GM18505 (cell line): ENCODE results near the gene SLCO1B1.
"Not testable (repeated sequence)": the region's sequence is repeated elsewhere in the genome, so short reads cannot be mapped to it uniquely, and the experiment has no call there.

Experiments used
- ATAC-seq: cut with Tn5 transposase; IDR thresholded peaks from one replicate; pipeline ENCODE4 v1.9.1; 2021; ENCODE audit not compliant: unreplicated experiment
- POLR2A ChIP-seq: IDR thresholded peaks from 4 replicates; pipeline ENCODE4 v1.6.1; 2011; ENCODE audit warnings: borderline replicate concordance; ENCODE audit not compliant: insufficient read depth, insufficient read length; ENCODE audit errors: extremely low read depth

SLCO1B1 gene, protein sequence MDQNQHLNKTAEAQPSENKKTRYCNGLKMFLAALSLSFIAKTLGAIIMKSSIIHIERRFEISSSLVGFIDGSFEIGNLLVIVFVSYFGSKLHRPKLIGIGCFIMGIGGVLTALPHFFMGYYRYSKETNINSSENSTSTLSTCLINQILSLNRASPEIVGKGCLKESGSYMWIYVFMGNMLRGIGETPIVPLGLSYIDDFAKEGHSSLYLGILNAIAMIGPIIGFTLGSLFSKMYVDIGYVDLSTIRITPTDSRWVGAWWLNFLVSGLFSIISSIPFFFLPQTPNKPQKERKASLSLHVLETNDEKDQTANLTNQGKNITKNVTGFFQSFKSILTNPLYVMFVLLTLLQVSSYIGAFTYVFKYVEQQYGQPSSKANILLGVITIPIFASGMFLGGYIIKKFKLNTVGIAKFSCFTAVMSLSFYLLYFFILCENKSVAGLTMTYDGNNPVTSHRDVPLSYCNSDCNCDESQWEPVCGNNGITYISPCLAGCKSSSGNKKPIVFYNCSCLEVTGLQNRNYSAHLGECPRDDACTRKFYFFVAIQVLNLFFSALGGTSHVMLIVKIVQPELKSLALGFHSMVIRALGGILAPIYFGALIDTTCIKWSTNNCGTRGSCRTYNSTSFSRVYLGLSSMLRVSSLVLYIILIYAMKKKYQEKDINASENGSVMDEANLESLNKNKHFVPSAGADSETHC

DNA sequence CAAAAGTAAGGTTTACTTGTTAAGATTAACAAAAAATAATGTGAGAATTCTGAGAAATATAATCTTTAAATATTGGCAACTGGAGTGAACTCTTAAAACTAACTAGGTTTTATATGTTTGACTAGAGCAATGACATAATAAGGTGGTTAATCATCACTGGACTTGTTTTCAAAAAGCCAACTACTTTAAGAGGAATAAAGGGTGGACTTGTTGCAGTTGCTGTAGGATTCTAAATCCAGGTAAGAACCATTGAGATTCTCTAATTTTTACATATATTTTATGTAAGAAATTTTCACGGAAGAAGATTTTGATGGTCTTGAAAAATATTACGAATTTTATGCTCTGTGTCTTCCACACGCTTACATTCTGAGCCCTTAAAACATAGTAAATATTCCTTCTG is at the start of gene SLCO1B1:
SLCO1B1 (plus strand) TSS at position 197 of the 400 bp plus-strand sequence. CDS start 10,381 bp downstream, outside the sequence.
- no peak for TF ChIP-seq POLR2A
- no peak for ATAC-seq

DNA sequence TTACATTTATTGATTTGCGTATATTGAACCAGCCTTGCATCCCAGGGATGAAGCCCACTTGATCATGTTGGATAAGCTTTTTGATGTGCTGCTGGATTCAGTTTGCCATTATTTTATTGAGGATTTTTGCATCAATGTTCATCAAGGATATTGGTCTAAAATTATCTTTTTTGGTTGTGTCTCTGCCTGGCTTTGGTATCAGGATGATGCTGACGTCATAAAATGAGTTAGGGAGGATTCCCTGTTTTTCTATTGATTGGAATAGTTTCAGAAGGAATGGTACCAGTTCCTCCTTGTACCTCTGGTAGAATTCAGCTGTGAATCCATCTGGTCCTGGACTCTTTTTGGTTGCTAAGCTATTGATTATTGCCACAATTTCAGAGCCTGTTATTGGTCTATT is 46.2 kb upstream of the SLCO1B1 start:
- not testable (repeated sequence) for ATAC-seq

DNA sequence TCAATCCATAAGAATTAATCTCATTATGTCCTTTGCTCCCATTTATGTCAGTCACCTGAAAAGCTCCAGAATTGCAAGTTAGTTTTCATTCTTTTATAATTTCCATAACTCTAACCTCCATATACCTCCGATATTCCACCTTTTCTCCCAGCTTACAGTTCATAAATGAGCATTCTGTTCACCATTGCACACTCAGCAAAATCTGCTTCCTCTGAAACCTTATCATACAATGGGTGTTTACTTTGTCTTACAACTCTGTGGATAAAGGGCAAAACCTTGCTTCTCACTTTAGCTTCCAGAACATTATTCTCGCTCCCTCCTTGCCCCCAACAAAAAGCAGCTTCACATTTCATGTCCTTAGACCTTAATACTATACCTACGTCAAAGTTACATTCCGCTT is 19.3 kb upstream of the SLCO1B1 start:
- no peak for ATAC-seq
- TF ChIP-seq POLR2A: no peak

DNA sequence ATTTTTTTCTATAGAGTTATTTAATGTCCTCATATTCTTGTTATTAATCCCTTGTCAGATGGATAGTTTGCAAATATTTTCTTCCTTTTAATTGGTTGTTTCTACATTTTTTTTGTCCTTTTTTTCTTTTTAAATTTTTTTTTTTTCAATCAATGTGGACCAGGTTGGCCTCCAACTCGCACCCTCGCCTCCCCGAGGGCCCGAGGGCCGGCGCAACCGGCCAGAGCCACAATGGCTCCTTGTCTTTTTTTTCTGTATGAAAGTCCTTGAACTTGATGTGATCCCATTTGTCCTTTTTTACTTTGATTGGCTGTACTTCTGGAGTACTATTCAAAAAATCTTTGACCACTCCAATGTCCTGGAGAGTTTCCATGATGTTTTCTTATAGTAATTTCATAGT is 17.7 kb upstream of the SLCO1B1 start:
- no peak for TF ChIP-seq POLR2A
- no peak for ATAC-seq

DNA sequence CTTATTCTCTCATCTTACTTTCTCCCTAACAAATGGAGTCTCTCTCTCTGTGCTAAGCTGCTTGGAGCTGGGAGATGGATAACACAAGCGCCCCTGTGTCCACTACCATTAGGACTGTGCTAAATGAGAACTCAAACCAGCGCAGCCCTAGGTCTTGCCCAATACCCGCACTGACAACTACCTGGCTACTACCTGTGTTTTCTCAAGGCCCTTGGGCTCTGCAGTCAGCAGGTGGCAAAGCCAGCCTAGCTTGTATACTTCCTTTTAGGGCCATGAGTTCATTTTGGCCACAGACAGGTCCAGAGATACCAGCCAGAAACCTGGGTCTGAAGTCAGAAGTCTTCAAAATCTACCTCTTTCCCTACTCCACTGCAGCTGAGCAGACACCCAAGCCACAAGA is 13.0 kb upstream of the SLCO1B1 start:
- no peak for TF ChIP-seq POLR2A
- ATAC-seq: no peak

DNA sequence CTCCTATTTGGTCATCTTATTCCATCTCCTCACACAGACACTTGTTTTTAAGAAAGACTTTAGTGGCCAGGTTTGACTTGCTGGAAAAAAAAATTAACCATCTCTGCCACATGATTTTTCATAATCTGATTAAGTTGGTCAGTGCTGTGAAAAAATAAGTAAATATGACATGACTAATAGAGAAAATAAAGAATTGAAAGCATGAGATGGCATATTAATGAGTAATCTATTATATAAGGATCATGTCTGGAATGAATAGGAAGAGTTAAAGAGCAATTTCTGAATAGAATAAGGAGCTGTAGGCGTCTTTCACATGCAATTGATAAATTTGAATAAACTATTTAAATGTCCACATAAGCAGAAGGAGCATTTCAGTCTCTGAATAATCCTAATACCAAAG is 12.2 kb upstream of the SLCO1B1 start:
- no peak for ATAC-seq
- TF ChIP-seq POLR2A: no peak

DNA sequence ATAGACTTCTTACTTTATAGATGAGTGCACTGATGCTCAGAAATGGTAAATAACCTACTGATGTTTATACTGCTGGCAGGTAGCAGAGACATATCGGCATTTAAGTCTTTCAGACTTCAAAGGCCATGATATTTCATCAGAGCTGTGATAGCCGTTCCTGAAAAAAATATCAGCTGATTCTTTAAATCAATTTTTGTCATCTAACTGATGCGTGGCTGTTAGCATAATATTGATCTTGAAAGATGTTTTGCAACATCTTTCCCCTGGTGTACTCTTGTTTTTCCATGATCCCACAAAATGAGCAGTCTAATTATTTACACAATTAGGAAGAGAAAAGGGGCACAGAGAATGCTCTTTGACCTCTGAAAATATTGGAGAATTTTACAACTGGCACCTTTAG is 1.6 kb upstream of the SLCO1B1 start:
- no peak for ATAC-seq
- TF ChIP-seq POLR2A: no peak

DNA sequence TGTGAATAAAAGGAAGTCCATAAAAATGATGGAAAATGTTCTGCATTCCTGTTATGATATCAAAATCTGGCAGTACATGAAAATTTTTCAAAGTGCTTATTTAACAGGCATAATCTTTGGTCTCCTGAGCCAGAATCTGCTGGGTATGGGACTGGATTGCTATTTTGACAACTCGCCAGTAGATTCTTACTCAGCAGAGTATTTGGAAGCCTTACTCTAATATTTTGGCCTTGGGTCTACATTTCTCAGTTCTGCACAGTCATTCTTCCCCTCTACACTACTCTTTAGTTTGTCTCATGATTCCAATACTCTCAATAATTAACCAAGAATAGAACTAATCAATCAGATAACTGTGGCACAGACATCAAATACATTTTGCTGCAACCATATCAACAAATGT is 1.1 kb upstream of the SLCO1B1 start:
- ATAC-seq: no peak
- no peak for TF ChIP-seq POLR2A

DNA sequence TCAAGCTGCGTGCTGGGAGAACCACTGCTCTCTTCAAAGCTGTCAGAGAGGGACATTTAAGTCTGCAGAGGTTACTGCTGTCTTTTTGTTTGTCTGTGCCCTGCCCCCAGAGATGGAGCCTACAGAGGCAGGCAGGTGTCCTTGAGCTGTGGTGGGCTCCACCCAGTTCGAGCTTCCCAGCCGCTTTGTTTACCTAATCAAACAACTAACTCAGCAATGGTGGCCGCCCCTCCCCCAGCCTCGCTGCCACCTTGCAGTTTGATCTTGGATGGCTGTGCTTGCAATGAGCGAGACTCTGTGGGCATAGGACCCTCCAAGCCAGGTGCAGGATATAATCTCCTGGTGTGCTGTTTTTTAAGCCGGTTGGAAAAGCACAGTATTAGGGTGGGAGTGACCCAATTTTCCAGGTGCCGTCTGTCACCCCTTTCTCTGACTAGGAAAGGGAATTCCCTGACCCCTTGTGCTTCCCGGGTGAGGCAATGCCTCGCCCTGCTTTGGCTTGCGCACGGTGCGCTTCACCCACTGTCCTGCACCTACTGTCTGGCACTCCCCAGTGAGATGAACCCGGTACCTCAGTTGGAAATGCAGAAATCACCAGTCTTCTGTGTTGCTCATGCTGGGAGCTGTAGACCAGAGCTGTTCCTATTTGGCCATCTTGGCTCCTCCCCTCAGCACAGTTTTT is 6.5 kb downstream of the SLCO1B1 start:
- ATAC-seq: not testable (repeated sequence)

DNA sequence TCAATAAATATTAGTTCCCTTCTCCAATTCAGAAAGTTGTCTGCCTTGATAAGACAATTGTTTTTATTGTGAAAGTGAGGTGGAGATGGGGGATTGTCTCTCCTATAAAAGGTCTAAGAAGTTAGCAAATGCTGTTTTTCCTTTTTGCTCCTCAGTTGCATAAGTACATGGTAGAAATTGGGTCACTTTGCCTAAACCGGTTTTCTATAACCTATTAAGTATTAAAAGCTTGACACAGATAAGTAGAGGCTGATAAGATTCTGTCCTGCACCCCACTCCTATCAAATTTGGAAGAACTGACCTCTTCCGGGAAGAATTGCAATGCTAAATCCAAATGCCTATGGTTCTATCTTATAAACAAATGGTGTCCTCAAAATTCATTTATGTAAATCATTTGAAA is 7.0 kb downstream of the SLCO1B1 start:
- no peak for TF ChIP-seq POLR2A
- ATAC-seq: no peak

DNA sequence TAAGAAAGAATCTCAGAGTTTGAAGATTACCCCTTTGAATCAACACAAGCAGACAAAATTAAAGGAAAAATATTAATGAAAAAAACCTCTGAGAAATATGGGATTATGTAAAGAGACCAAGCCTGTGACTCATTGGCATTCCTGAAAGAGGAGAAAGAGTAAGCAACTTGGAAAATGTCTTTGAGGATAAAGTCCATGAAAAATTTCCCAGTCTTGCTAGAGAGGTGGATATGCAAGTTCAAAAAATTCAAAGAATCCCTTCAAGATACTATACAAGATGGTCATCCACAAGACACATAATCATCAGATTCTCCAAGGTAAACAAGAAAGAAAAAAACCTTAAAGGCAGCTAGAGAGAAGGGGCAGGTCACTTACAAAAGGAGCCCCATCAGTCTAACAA is 13.3 kb downstream of the SLCO1B1 start:
- no peak for ATAC-seq

DNA sequence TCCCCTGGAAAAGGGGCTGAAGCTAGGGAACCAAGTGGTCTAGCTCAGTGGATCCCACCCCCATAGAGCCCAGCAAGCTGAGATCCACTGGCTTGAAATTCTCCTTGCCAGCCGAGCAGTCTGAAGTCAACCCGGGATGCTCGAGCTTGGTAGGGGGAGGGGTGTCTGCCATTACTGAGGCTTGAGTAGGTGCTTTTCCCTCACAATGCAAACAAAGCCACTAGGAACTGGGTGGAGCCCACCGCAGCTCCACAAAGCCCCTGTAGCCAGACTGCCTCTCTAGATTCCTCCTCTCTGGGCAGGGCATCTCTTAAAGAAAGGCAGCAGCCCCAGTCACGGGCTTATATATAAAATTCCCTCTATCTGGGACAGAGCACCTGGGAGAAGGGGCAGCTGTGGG is 18.9 kb downstream of the SLCO1B1 start:
- not testable (repeated sequence) for ATAC-seq

More for the DNA sequence above, 13.3 kb downstream of the SLCO1B1 start:
- TF ChIP-seq POLR2A: no peak

DNA sequence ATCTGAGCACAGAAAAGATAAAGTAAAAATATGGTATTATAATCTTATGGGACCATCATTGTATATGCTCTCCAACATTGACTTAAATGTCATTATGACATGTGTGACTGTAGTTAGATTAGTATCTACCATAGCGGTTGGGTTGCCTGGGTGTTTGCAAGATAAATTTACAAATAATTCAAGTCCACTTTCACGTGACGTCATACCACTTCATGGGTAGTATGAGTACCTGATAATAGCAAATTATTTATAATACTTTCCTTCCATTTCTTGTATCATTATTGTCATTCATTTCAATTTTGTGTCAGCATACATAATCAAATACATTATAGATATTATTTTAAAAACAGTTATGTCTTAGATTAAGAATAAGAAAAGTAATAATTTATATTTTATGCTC is 20.2 kb downstream of the SLCO1B1 start:
- ATAC-seq: no peak

DNA sequence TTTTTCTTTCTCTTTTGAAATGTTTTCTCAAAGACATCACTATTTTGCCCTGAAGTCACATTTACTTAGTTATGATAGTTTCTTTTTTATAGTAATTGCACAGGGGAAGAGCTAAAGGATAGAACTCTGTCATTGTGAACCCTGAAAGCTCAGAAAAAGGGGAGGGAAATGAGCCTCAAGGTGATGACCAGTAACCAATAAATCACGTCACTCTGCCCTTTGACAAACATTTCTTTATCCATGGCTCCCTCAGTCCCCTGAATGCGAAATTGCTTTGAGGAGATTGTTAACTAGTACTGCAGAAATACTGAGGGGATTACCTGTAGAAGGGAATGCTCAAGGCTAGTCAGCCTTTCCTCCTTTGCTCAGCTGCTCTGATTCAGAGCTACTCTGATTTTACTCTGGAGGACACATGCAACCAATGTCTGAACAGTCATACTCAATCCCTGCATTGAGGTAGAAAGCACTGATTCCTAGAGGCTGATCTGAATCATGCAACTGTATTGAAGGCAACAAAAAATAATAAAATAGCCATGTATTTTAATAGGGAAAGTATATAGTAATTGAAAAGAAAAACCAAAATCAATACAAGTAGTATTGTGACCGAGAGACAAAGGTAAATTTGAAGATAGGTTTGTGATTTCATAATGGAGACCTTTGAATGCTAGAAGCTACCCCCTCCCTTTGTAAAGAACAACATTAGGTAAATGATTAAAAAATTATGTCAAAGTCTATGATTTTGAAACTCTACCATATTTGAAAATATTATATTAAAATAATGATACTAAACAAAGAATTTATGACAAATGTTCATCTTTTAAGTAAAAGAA is 24.7 kb downstream of the SLCO1B1 start:
- no peak for ATAC-seq
- no peak for TF ChIP-seq POLR2A

More for the DNA sequence above, 20.2 kb downstream of the SLCO1B1 start:
- TF ChIP-seq POLR2A: no peak

DNA sequence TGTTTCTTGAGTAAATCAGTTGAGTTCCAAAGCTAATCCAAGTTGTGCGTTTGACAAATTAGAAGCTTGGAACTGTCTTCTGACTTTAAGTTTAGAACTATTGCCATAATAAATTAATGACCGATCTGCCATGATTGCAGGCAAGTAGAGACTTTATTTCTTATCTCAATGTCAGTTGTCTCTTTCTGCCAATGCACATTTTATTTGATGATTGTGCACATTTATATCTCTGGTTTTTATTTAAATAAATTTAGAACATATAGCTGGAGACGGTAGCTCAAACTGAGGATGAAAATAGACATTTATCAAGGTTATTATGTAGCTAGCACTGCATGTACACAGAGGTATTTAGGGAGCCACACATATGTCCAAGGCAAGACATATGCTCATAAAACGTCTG is 34.1 kb downstream of the SLCO1B1 start:
- TF ChIP-seq POLR2A: no peak
- no peak for ATAC-seq
